SU-DHL-6 (cell line): ENCODE results near the gene MT1E.

Source experiments
- EZH2phosphoT487 ChIP-seq: fragments of 200-600 bp; sonication (generic), shearing (Covaris generic); conservative IDR thresholded peaks from 2 replicates; pipeline ENCODE4 v1.6.1; 2018; ENCODE audit warnings: mild to moderate bottlenecking, antibody characterized with exemption, low read length, moderate library complexity, mixed read lengths
- TF ChIP-seq, protein P1 (sequence below): fragments of 200-600 bp; sonication (generic); IDR thresholded peaks from one replicate; pipeline ENCODE4 v1.5.1; 2017; ENCODE audit warnings: antibody characterized with exemption, mild to moderate bottlenecking, low read length, moderate library complexity; ENCODE audit not compliant: insufficient read depth, poor library complexity, severe bottlenecking

DNA sequence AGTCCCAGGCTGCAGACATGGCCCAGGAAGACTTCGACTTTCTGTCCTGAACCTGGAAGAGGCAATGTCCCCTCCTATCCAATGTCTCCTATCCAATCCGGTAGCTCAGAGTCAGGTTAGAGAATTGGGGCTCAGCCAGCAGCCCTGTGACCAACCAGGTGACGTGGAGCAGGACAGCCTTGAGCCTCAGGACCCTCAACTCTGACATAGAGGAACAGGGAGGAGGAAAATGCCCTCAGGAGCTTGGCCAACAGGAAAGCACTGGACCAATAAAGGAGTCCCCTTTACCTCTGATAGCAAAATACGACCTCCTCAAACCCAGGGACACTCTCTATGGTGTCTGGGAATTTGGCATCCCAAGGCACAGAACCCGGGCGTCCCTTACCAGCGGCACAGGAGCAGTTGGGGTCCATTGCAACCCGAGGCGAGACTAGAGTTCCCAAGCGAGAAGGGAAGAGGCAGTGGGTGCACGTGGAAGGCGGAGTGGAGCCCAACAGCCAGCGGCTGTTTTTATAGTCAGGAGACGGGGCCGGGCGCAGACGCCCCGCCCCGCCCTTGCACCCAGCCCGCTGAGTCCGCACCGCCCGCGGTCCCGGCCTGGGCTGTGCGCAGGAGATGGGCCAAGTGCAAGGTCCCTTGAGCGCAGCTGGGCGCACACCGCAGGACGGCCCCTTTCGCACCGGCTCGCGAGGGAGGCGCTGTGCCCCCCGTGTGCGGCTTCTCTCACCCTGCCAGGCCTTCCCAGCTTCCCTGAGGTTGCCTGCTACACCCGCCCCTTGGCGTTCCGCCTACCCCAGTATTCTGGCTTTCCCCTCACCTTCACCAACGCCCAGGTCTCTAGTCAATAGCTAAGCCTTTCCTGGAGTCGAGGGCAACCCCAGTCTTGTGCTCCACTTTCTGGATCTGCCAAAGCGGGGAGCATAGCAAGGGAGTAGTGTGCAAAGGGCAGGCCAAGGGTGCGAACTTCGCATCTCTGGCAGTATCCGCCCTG, 42.3 kb downstream of the MT1E start, which contains the start of gene MT1G:
- TF ChIP-seq, protein P1, sequence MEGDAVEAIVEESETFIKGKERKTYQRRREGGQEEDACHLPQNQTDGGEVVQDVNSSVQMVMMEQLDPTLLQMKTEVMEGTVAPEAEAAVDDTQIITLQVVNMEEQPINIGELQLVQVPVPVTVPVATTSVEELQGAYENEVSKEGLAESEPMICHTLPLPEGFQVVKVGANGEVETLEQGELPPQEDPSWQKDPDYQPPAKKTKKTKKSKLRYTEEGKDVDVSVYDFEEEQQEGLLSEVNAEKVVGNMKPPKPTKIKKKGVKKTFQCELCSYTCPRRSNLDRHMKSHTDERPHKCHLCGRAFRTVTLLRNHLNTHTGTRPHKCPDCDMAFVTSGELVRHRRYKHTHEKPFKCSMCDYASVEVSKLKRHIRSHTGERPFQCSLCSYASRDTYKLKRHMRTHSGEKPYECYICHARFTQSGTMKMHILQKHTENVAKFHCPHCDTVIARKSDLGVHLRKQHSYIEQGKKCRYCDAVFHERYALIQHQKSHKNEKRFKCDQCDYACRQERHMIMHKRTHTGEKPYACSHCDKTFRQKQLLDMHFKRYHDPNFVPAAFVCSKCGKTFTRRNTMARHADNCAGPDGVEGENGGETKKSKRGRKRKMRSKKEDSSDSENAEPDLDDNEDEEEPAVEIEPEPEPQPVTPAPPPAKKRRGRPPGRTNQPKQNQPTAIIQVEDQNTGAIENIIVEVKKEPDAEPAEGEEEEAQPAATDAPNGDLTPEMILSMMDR, result no peak
- TF ChIP-seq EZH2phosphoT487, result no peak
